ENCODE results near the gene COA3.
A peak's percentile ranks its signal among the peaks of the same experiment; 100 is the strongest.

The COA3 gene

DNA sequence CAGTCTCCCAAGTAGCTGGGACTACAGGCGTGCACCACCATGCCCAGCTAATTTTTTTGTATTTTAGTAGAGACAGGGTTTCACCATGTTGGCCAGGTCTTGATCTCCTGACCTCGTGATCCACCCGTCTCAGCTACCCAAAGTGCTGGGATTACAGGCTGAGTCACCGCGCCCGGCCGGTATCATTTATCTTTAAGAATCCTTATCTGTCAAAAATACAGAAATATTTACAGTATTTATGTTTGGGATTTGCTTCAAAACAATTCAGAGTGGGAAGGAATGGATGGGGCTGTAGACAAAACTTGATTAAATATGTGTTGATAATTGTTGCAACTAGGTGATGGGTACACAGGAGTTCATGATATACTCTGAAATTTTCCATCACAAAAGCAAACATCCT lies 22.7 kb upstream of the COA3 start:
- DNase-seq (ENCODE audit: insufficient read length, low spot score) (no peak), FAIRE-seq (no peak)
- no peak for TF ChIP-seq PAX5 (IDR thresholded peaks at IDR 0.05; ENCODE audit: insufficient read depth, low read length, severe bottlenecking)
- TF ChIP-seq POLR2A (IDR thresholded peaks at IDR 0.05; ENCODE audit: low read depth, low read length) = no peak
- TF ChIP-seq POU2F2 (IDR thresholded peaks at IDR 0.05; ENCODE audit: low read depth, low read length) = no peak
- no peak for TF ChIP-seq POLR2AphosphoS5 (IDR thresholded peaks at IDR 0.05; ENCODE audit: low read depth, low read length)
- no peak for TF ChIP-seq TAF1 (IDR thresholded peaks at IDR 0.05; ENCODE audit: low read depth, low read length)
- TF ChIP-seq SPI1 (IDR thresholded peaks at IDR 0.05; ENCODE audit: low read depth, low read length) = no peak

- FAIRE-seq = no peak
- TF ChIP-seq TAF1 (IDR thresholded peaks at IDR 0.05; ENCODE audit: low read depth, low read length) = no peak
- TF ChIP-seq POLR2A (IDR thresholded peaks at IDR 0.05; ENCODE audit: low read depth, low read length) = no peak
- no peak for TF ChIP-seq POU2F2 (IDR thresholded peaks at IDR 0.05; ENCODE audit: low read depth, low read length)
- TF ChIP-seq PAX5 (IDR thresholded peaks at IDR 0.05; ENCODE audit: insufficient read depth, low read length, severe bottlenecking) = no peak
- DNase-seq (ENCODE audit: insufficient read length, low spot score) = peak; percentile 46
These were observed 21.5 kb upstream of the COA3 start for GRCh38 chr17:42819939-42820535.

- DNase-seq (ENCODE audit: insufficient read length, low spot score) (no peak), FAIRE-seq (no peak)
- TF ChIP-seq POLR2AphosphoS5 (IDR thresholded peaks at IDR 0.05; ENCODE audit: low read depth, low read length) = no peak
- no peak for TF ChIP-seq POU2F2 (IDR thresholded peaks at IDR 0.05; ENCODE audit: low read depth, low read length)
- no peak; the same call in 1 of the 2 replicates for TF ChIP-seq POLR2A (IDR thresholded peaks at IDR 0.05; ENCODE audit: low read depth, low read length)
- no peak for TF ChIP-seq TAF1 (IDR thresholded peaks at IDR 0.05; ENCODE audit: low read depth, low read length)
- TF ChIP-seq PAX5 (IDR thresholded peaks at IDR 0.05; ENCODE audit: insufficient read depth, low read length, severe bottlenecking) = no peak
- TF ChIP-seq SPI1 (IDR thresholded peaks at IDR 0.05; ENCODE audit: low read depth, low read length) = no peak
These were observed 19.9 kb upstream of the COA3 start for GRCh38 chr17:42818379-42818778.

DNA sequence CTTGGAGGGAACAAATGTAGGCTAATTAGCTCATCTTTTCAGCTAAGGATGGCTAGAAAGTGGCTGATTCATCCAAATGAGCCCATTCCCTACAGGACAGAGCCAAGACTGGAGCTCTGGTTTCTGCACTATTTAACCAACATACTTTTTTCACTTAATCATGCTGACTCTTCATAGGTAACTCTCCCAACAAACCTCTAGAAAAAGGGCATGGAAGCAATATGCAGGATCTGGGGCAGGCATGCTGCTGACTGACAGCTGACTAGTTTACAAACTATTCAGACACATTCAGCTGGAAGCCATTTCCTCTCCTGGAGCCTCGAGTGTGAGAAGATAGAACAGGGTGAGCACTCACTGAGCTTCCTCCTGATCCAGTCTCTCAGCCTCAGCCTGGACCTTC lies 19.4 kb upstream of the COA3 start:
- no peak for FAIRE-seq
- TF ChIP-seq PAX5 (IDR thresholded peaks at IDR 0.05; ENCODE audit: insufficient read depth, low read length, severe bottlenecking) (no peak), POLR2AphosphoS5 (IDR thresholded peaks at IDR 0.05; ENCODE audit: low read depth, low read length) (no peak), POLR2A (IDR thresholded peaks at IDR 0.05; ENCODE audit: low read depth, low read length) (no peak), TAF1 (IDR thresholded peaks at IDR 0.05; ENCODE audit: low read depth, low read length) (no peak), SPI1 (IDR thresholded peaks at IDR 0.05; ENCODE audit: low read depth, low read length) (no peak), POU2F2 (IDR thresholded peaks at IDR 0.05; ENCODE audit: low read depth, low read length) (no peak)
- DNase-seq (ENCODE audit: insufficient read length, low spot score) = no peak

DNA sequence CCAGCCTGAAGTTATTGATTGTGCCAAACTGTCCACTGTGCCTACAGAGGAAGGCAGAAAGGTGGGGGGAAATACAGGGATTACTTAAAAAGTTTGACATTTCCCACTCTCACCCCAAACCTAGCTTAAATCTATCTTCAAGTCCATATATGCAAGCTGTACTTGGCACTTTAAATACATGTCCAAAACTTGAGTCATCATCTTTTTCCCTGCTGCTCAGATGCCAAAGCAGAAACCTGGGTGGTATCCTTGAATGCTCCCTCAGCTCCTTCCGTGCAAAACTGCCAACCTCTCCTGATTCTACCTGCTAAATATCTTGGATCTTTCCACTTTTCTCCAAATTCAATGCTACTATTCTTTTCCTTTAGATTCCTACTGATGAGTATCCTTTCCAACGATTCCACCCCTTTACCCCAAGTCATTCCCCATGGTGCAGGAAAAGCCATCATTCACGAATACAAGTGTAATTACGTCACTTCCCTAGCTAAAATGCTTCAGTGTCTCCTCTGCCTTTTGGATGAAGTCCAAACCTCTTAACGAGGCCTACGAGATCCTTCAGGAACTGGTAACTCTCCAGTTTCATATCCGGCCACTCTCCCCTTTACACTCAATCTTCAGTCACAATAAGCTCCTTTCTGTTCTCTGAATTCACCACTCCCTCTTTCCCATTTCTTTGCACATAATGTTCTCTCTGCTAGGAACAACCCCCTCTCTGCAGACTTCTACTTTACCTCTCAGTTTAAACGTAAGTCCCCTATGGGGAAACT lies 16.3 kb upstream of the COA3 start:
- no peak for DNase-seq (ENCODE audit: insufficient read length, low spot score)
- no peak for TF ChIP-seq POLR2A (IDR thresholded peaks at IDR 0.05; ENCODE audit: low read depth, low read length)
- TF ChIP-seq POLR2AphosphoS5 (IDR thresholded peaks at IDR 0.05; ENCODE audit: low read depth, low read length) = no peak
- no peak for TF ChIP-seq PAX5 (IDR thresholded peaks at IDR 0.05; ENCODE audit: insufficient read depth, low read length, severe bottlenecking)
- TF ChIP-seq TAF1 (IDR thresholded peaks at IDR 0.05; ENCODE audit: low read depth, low read length) = no peak
- TF ChIP-seq POU2F2 (IDR thresholded peaks at IDR 0.05; ENCODE audit: low read depth, low read length) = no peak
- no peak for TF ChIP-seq SPI1 (IDR thresholded peaks at IDR 0.05; ENCODE audit: low read depth, low read length)
- no peak for FAIRE-seq

DNA sequence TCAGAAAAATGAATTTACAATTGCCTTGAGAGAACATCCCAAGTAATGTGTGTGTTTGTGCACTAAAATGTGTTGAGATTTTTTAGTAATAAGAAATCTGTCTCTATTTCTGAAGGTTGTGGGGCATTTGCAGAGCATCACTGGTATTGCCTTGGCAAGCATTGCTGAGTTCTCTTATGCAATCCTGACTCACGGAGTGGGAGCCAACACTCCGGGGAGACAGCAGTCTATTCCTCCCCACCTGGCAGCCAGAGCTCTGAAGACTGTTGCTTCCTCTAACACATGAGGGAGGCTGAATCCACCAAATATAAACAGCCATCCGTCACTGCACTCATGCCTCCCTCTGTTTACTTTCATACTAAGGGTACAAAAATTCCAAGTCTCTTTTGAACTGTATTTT lies 10.7 kb upstream of the COA3 start:
- DNase-seq (ENCODE audit: insufficient read length, low spot score) = no peak
- TF ChIP-seq TAF1 (IDR thresholded peaks at IDR 0.05; ENCODE audit: low read depth, low read length) = no peak
- no peak for TF ChIP-seq PAX5 (IDR thresholded peaks at IDR 0.05; ENCODE audit: insufficient read depth, low read length, severe bottlenecking)
- no peak for TF ChIP-seq POLR2AphosphoS5 (IDR thresholded peaks at IDR 0.05; ENCODE audit: low read depth, low read length)
- no peak for FAIRE-seq

DNA sequence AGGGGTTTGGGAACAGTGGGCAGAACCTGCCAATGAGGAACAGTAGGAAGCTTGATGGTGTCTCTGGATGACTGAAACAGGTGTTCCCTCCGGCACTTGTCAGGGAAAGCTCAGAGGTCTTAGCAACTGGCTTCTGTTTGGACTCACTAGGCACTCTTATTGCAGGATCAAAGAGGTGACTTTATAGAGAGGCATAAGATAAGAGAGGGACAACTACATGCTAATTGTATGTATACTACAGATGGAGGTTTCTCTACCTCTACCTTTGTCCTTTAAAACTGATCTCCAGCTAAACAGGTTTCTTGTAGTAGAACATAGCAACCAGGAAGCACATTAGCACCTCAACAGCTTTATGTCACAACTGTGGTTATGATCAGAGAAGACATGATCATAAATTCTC lies 7.7 kb upstream of the COA3 start:
- no peak for FAIRE-seq
- TF ChIP-seq POLR2A (IDR thresholded peaks at IDR 0.05; ENCODE audit: low read depth, low read length) (no peak), TAF1 (IDR thresholded peaks at IDR 0.05; ENCODE audit: low read depth, low read length) (no peak), PAX5 (IDR thresholded peaks at IDR 0.05; ENCODE audit: insufficient read depth, low read length, severe bottlenecking) (no peak), POU2F2 (IDR thresholded peaks at IDR 0.05; ENCODE audit: low read depth, low read length) (no peak), POLR2AphosphoS5 (IDR thresholded peaks at IDR 0.05; ENCODE audit: low read depth, low read length) (no peak), SPI1 (IDR thresholded peaks at IDR 0.05; ENCODE audit: low read depth, low read length) (no peak)
- DNase-seq (ENCODE audit: insufficient read length, low spot score) = no peak

DNA sequence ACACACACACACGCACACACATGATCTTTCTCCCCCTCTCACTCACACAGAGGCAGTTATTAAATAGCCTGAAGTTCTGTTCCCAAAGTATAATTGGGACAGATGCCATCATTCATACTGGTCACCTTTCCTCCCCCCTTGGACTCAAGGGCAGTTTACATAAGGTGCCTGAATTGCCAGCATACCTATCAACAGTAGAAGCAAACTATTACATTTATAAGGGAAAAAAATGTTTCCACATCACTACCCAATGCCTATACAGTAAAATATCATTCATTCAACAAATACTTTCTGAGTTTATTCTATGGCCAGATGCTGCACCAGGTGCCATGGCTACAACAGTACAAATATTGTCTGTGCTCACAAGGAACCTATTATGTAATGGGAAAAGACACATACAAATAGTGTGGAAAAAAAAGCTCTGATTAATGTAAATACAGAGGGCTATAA lies 6.4 kb upstream of the COA3 start:
- DNase-seq (ENCODE audit: insufficient read length, low spot score) = no peak
- TF ChIP-seq TAF1 (IDR thresholded peaks at IDR 0.05; ENCODE audit: low read depth, low read length) = no peak
- no peak for TF ChIP-seq PAX5 (IDR thresholded peaks at IDR 0.05; ENCODE audit: insufficient read depth, low read length, severe bottlenecking)
- TF ChIP-seq POU2F2 (IDR thresholded peaks at IDR 0.05; ENCODE audit: low read depth, low read length) = no peak
- no peak for TF ChIP-seq POLR2AphosphoS5 (IDR thresholded peaks at IDR 0.05; ENCODE audit: low read depth, low read length)
- no peak for TF ChIP-seq POLR2A (IDR thresholded peaks at IDR 0.05; ENCODE audit: low read depth, low read length)
- TF ChIP-seq SPI1 (IDR thresholded peaks at IDR 0.05; ENCODE audit: low read depth, low read length) = no peak
- FAIRE-seq = no peak

- FAIRE-seq = no peak
- TF ChIP-seq POLR2AphosphoS5 (IDR thresholded peaks at IDR 0.05; ENCODE audit: low read depth, low read length) = no peak
- DNase-seq (ENCODE audit: insufficient read length, low spot score) = no peak
These were observed 4.8 kb upstream of the COA3 start for GRCh38 chr17:42803074-42803883.

All from GM12891 (cell line).